GM12878 (cell line): Measurements from ENCODE around the gene OXER1. TPM values are rescaled to one million over a fixed set of nuclear protein-coding genes. Genes with fewer than 3 reads are reported as not detected.

ENCODE experiments used
- BCLAF1 ChIP-seq: fragments of 450-650 bp; IDR thresholded peaks from 2 replicates; pipeline ENCODE4 v1.6.1; 2017; ENCODE audit warnings: antibody characterized with exemption, mild to moderate bottlenecking, moderate library complexity
- BRCA1 ChIP-seq: IDR thresholded peaks from 2 replicates; pipeline ENCODE4 v1.6.1; 2011; ENCODE audit warnings: low read depth, low read length, improper control_type of control experiment
- E2F8 ChIP-seq: fragments of 450-650 bp; IDR thresholded peaks from 2 replicates; pipeline ENCODE4 v1.6.1; 2018; ENCODE audit warnings: mild to moderate bottlenecking, low read depth, moderate library complexity; ENCODE audit not compliant: partially characterized antibody
- EP300 ChIP-seq, 2 experiments: fragments of 150-350 bp in 1 of 2; IDR thresholded peaks; 2 replicates each; pipeline ENCODE4 v1.6.1; 2011 to 2012; ENCODE audit warnings: low read depth in 2 of 2, low read length in 2 of 2, borderline replicate concordance in 1 of 2, improper control_type of control experiment in 1 of 2, inconsistent platforms in 1 of 2; ENCODE audit not compliant: control insufficient read depth in 1 of 2
- POLR2AphosphoS5 ChIP-seq: IDR thresholded peaks from 2 replicates; pipeline ENCODE4 v1.6.1; 2011; ENCODE audit warnings: mild to moderate bottlenecking, low read length, inconsistent platforms
- ZZZ3 ChIP-seq: IDR thresholded peaks from 2 replicates; pipeline ENCODE4 v1.6.1; 2011; ENCODE audit warnings: low read depth; ENCODE audit not compliant: control insufficient read depth, insufficient read length
- polyA plus RNA-seq, 11 experiments: library from polyadenylated mRNA; depleted of rRNA in 4 of 11; unstranded in 6 of 11; stranded (reverse) in 5 of 11; fragments of >200 nt; fragmentation: Nextera tagmentation in 4 of 11; fragmentation: Illumina TruSeq in 1 of 11; extraction: Ambion mirVana in 4 of 11; extraction: Trizol in 1 of 11; gene quantifications; 1 replicate in 1 of 11; 2 replicates in 10 of 11; pipeline versions ENCODE4 v1.2.1 to v1.2.3, GENCODE V29; 2011 to 2016; ENCODE audit warnings: inconsistent platforms in 2 of 11, missing spikeins in 2 of 11, low read depth in 1 of 11
- small RNA-seq: library from RNA; depleted of rRNA; stranded (forward); fragments of <200 nt; gene quantifications from one replicate; pipeline ENCODE3, GENCODE V24; 2014
- total RNA-seq, 4 experiments: library from RNA; depleted of rRNA in 3 of 4; stranded (reverse); fragments of >200 nt in 3 of 4; fragmentation: Illumina TruSeq in 1 of 4; extraction: Trizol in 1 of 4; gene quantifications; 2 replicates each; pipeline versions ENCODE4 v1.2.1 to v1.2.3, GENCODE V29; 2013 to 2021

OXER1 gene
- total and polyA plus RNA-seq, 10 of the 15 experiments (the other 5 are each of a cell fraction or from before 2014, with no cell fraction given): 0.11 to 8.6 (median 3.3) TPM

GRCh38 chr2:42712934-42713333, 51.0 kb downstream of the OXER1 start (continued):
- TF ChIP-seq EP300 (IDR thresholded peaks at IDR 0.05; ENCODE audit: borderline replicate concordance in 1 of 2, control insufficient read depth in 1 of 2, low read depth in 2 of 2, low read length in 2 of 2) (no peak), BCLAF1 (no peak), POLR2AphosphoS5 (no peak), BRCA1 (no peak), ZZZ3 (no peak), E2F8 (no peak)

Small RNAs within 50 kb of the gene (small RNA-seq; reads per million reads assigned to genes)
- not detected for gene RNU6-137P

Other genes starting within 250 kb of the OXER1 start
- gene MTA3, start 195.5 kb downstream of the OXER1 start, total RNA-seq (2014; rRNA removed): 19.0 and 23.8 TPM in 2 replicates
- 27.4 and 29.0 TPM in 2 replicates for gene MTA3, start 195.5 kb downstream of the OXER1 start, total RNA-seq (2014; rRNA removed; fragmentation: Illumina TruSeq; extraction: Trizol)
- gene MTA3, start 195.5 kb downstream of the OXER1 start, total RNA-seq (2021): 28.4 and 32.0 TPM in 2 replicates
- 45.5 and 56.4 TPM in 2 replicates for gene MTA3, start 195.5 kb downstream of the OXER1 start, polyA plus RNA-seq (2011; rRNA removed)
- gene MTA3, start 195.5 kb downstream of the OXER1 start, polyA plus RNA-seq (2014; fragmentation: Illumina TruSeq; extraction: Trizol): 36.8 and 50.2 TPM in 2 replicates
- 10 to 100 TPM; 17.6 to 21.5 TPM for gene MTA3, start 195.5 kb downstream of the OXER1 start, polyA plus RNA-seq (2014; fragmentation: Nextera tagmentation; extraction: Ambion mirVana)
- gene MTA3, start 195.5 kb downstream of the OXER1 start, polyA plus RNA-seq (2014; rRNA removed): 25.2 and 31.4 TPM in 2 replicates
- 10 to 100 TPM; 22.5 to 24.0 TPM for gene MTA3, start 195.5 kb downstream of the OXER1 start, polyA plus RNA-seq (2016; fragmentation: Nextera tagmentation; extraction: Ambion mirVana)
- gene HAAO, start 28.4 kb upstream of the OXER1 start, total RNA-seq (2014; rRNA removed): 25.7 and 25.9 TPM in 2 replicates
- 21.5 and 21.6 TPM in 2 replicates for gene HAAO, start 28.4 kb upstream of the OXER1 start, total RNA-seq (2014; rRNA removed; fragmentation: Illumina TruSeq; extraction: Trizol)
- 41.6 and 49.5 TPM in 2 replicates for gene HAAO, start 28.4 kb upstream of the OXER1 start, total RNA-seq (2021)
- gene HAAO, start 28.4 kb upstream of the OXER1 start, polyA plus RNA-seq (2011; rRNA removed): 17.0 and 29.2 TPM in 2 replicates
- 6.9 and 19.1 TPM in 2 replicates for gene HAAO, start 28.4 kb upstream of the OXER1 start, polyA plus RNA-seq (2014; fragmentation: Illumina TruSeq; extraction: Trizol)
- gene HAAO, start 28.4 kb upstream of the OXER1 start, polyA plus RNA-seq (2014; fragmentation: Nextera tagmentation; extraction: Ambion mirVana): 1 to 10 TPM; 4.3 to 6.9 TPM
- gene HAAO, start 28.4 kb upstream of the OXER1 start, polyA plus RNA-seq (2014; rRNA removed): 28.0 and 31.9 TPM in 2 replicates
- gene HAAO, start 28.4 kb upstream of the OXER1 start, polyA plus RNA-seq (2016; fragmentation: Nextera tagmentation; extraction: Ambion mirVana): 10 to 100 TPM; 54.7 to 58.7 TPM